Measurements from ENCODE around the gene TRAK2.

TRAK2 gene

DNA sequence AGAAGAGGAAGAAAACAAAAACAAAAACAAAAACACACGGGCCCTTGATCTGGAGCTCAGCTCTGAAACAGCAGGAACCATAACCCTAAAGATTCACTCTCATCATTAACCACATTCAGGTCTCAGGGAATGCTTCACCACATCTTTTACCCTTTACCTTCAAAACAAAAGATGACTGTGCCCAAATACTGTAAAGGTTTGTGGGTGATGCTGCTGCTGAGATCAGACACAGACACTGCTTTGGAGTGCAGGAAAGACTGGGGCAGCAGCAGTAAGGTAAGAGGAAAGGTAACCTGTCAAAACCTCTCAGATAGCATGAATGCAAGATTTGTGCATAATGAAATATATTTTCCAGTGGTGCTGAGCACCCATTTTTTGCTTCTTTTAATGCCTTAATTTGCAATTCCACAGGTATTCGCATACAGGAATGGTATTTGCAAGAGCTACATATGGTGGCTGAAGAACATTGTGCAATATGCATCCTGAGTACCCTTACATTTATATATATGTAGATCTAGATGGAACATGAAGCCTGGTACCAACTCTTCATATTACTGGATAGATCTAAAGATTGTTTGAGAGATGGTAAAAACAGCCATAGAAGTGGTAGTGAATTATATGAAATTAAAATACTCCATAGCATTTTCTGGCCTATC lies 90.1 kb downstream of the TRAK2 start:
- DNase-seq (ENCODE audit: low spot score) = peak; percentile 7

- DNase-seq (ENCODE audit: low spot score) = no peak
Observed at GRCh38 chr2:201360256-201360655, 91.0 kb downstream of the TRAK2 start.

DNA sequence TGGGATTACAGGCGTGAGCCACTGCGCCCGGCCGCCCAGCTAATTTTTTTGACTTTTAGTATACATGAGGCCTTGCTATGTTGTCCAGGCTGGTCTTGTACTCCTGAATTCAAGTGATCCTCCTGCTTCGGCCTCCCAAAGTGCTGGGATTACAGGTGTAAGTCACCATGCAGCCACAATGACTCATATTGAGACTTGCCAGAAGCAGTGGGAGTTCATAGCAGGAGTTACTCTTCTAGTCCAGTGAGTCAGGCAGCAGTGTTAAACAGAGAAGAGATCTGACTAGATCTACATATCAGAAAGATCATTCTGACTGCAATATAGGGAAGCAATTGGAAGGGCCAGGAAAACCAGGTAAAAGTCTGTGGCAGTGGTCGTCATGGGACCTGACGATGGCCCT lies 92.6 kb downstream of the TRAK2 start:
- DNase-seq (ENCODE audit: low spot score) = peak; percentile 16

- DNase-seq (ENCODE audit: low spot score) = peak; percentile 9
Observed at GRCh38 chr2:201357221-201357620, 94.0 kb downstream of the TRAK2 start, which contains the start of gene FLACC1. TSS of gene FLACC1 (minus strand) at chr2:201357345. CDS start at chr2:201351404, 5,941 bp downstream.

DNA sequence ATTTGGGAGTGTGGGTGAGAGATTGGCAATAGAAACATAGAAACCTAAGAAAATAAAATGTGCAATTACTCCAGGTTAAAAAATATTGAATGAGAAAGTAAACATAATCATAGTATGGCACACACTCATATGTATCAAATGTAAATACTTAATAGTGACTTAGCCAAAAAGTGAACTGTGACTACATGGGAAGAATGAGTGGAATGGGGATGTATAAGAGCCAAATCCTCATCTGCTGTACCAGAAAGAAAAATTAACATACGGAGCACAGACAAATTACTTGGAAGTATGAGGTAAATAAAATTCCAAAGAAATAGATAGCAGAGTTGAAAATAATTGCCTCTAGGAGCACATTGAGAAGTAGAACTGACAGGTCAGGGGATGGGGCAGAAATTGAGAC lies 98.1 kb downstream of the TRAK2 start:
- DNase-seq (ENCODE audit: low spot score) = no peak

DNA sequence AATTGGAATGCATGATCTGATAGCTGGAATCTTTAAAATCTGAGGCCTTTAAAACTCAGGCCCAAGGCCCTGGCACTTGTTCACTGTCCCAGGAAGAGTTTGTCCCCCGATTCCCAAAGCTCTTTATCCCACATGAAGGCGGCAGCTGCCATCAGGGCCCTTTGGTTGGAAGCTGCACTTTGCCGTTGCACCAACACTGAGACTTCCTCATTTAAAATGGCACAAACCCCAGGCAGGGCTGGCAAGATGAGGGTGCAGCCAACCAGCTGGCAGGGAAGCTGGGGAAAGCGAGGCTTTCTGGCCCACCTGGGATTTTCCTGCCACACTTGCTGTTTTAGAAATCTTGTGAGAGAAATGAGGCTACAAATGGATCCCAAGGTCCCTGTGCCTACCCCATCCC lies 100.4 kb downstream of the TRAK2 start:
- no peak for DNase-seq (ENCODE audit: low spot score)

DNA sequence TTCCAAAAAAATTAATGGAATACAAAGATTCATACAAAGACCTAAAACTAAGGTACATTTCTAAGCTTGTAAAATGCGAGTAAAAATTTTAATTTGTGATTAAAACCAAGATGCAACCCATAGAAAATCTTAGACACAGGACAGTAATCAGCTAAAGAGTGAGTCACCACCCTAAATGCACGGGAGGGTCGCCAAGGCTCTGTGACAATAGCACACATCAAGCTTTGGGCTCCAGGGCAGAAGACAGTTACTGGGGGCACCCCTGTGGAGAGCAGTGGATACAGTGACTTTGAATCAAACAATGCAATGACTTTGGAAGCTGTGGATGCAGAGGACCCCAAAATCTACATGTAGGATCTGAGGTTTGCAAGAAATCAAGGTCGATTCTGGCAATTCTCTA lies 101.7 kb downstream of the TRAK2 start:
- no peak for DNase-seq (ENCODE audit: low spot score)

- DNase-seq (ENCODE audit: low spot score) = no peak
Observed at GRCh38 chr2:201348758-201349157, 102.5 kb downstream of the TRAK2 start.

GRCh38 chr2:201347138-201347537 lies 104.1 kb downstream of the TRAK2 start:
- no peak for DNase-seq (ENCODE audit: low spot score)

DNA sequence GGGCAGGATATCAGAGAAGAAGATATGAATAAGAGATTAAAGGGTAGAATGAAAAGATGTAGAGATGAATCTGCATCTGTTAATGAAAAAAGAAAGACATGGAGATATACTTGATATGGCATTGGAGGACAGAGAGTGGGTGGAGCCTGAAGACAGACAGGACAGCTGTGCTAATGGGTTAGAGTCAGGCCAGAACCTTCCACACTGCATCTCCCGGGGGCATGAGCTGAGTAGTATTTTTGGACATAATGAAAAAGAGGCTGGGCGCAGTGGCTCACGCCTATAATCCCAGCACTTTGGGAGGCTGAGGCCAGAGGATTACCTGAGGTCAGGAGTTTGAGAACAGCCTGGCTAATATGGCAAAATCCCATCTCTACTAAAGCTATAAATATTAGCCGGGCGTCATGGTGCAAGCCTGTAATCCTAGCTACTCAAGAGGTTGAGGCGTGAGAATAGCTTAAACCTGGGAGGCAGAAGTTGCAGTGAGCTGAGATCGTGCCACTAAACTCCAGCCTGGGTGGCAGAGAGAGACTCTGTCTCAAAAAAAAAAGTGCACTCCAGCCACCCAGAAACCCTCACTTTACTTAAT lies 105.5 kb downstream of the TRAK2 start:
- no peak for DNase-seq (ENCODE audit: low spot score)

DNA sequence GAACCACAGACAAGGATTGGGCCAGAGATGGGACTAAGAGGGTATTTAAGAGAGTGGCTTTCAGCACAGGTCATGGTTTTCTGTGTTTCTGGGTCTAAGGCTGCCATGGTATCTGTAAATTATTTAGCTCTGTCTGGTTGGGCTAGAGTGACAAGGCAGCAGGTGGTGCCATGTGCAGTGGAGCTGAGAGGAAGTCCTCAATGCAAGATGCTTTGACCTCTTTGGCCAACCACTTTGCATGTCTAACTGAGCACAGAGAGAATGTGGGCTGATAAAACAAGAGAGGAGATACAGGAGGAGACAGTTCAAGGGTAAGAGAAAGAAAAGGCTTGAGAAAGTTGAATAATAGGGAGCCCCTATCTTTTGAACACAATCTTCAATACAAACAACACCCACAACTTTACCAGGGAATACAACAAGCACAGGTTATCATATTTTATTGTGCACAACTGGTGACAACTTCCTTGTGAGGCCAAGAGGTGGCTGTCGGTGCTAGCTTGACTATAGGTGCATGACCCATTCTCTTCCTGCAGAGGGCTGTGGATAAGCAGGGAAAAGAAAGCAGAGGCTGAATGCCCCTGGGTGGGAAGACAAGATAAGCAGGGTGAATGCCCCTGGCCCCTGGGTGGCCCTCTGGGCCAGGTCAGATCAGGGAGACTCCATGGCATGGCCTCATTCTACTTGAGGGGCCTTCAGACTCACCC lies 106.4 kb downstream of the TRAK2 start:
- DNase-seq (ENCODE audit: low spot score) = no peak

GRCh38 chr2:201343559-201343958 lies 107.7 kb downstream of the TRAK2 start:
- DNase-seq (ENCODE audit: low spot score) = no peak

GRCh38 chr2:201342923-201343322 lies 108.3 kb downstream of the TRAK2 start:
- no peak for DNase-seq (ENCODE audit: low spot score)

DNA sequence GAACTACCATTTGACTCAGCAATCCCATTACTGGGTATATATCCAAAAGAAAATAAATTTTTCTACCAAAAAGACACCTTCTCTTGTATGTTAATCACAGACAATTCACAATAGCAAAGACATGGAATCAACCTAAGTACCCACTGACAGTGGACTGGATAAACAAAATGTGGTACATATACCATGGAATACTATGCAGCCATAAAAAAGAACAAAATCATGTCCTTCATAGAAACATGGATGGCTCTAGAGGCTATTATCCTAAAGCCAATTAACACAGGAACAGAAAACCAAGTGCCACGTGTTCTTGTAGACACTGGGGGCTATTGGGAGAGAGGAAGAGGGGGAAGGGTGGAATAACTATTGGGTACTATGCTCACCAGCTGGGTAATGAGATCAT lies 121.8 kb downstream of the TRAK2 start:
- DNase-seq (ENCODE audit: low spot score) = no peak

GRCh38 chr2:201327678-201328077 lies 123.6 kb downstream of the TRAK2 start:
- no peak for DNase-seq (ENCODE audit: low spot score)
